H1 (cell line): ENCODE results near the gene BRINP3. TPM values are rescaled to one million over a fixed set of nuclear protein-coding genes. Genes with fewer than 3 reads are reported as not detected.

Experiments
- JUN ChIP-seq: IDR thresholded peaks from 2 replicates; pipeline ENCODE4 v1.6.1; 2011; ENCODE audit warnings: low read depth, mild to moderate bottlenecking, improper control_type of control experiment, low read length
- RAD21 ChIP-seq, 2 experiments: IDR thresholded peaks in 1 of 2; conservative IDR thresholded peaks in 1 of 2; 2 replicates each; pipeline ENCODE4 v1.6.1; 2011; ENCODE audit warnings: low read depth in 2 of 2, low read length in 2 of 2, improper control_type of control experiment in 1 of 2, inconsistent platforms in 1 of 2, mild to moderate bottlenecking in 1 of 2, moderate library complexity in 1 of 2
- RBBP5 ChIP-seq: IDR thresholded peaks from 2 replicates; pipeline ENCODE4 v1.7.1; 2012; ENCODE audit warnings: low read depth, mild to moderate bottlenecking, inconsistent platforms, low read length, moderate library complexity, borderline replicate concordance
- polyA plus RNA-seq, 7 experiments: library from polyadenylated mRNA; depleted of rRNA in 3 of 7; stranded (reverse) in 5 of 7; unstranded in 2 of 7; fragments of >200 nt in 5 of 7; fragments of 200-250 nt in 2 of 7; gene quantifications; 1 replicate in 5 of 7; 2 replicates in 1 of 7; 4 replicates in 1 of 7; pipeline versions ENCODE4 v1.2.1 to v1.2.3, GENCODE V29; 2011 to 2013; ENCODE audit warnings: missing spikeins in 2 of 7, mixed read lengths in 2 of 7
- total RNA-seq: library from RNA; stranded (reverse); fragmentation: NEBNext Ultra II Directional; extraction: Animal tissue kit (Norgen Biotek cat#: 25700); gene quantifications from 2 replicates; pipeline ENCODE4 v1.2.1, GENCODE V29; 2021

BRINP3 gene
- total and polyA plus RNA-seq, 2 of the 8 experiments (the other 6 are each of a cell fraction or from before 2014, with no cell fraction given), result not detected

GRCh38 chr1:190170321-190170720 lies 307.3 kb downstream of the BRINP3 start (continued):
- TF ChIP-seq RAD21 (IDR thresholded peaks at IDR 0.05 in 1 of 2, conservative IDR thresholded peaks at IDR 0.05 in 1 of 2; ENCODE audit: low read depth in 2 of 2, low read length in 2 of 2) (no peak), RBBP5 (no peak), JUN (no peak)
